NOMO-1 treated with dmso at 0.1 percent for 144 hours (cell line): ENCODE results near the gene TUBB8.
"Not testable (repeated sequence)": the region's sequence is repeated elsewhere in the genome, so short reads cannot be mapped to it uniquely, and the experiment has no call there.

ENCODE experiments used
- DNase-seq: peaks from one replicate; lab custom pipeline; 2025; ENCODE audit not compliant: unreplicated experiment; lab: John Stamatoyannopoulos, UW

The TUBB8 gene

GRCh38 chr10:48996-49395 is at the start of gene TUBB8:
Gene TUBB8 (minus strand): TSS chr10:49296. CDS start chr10:49238, 58 bp downstream.
- DNase-seq, result no peak

GRCh38 chr10:96466-96865 is 47.4 kb upstream of the TUBB8 start:
- no peak for DNase-seq

GRCh38 chr10:95356-96115 is 46.4 kb upstream of the TUBB8 start:
- DNase-seq, result no peak

- DNase-seq, result no peak
These were observed 45.5 kb upstream of the TUBB8 start for GRCh38 chr10:94613-95012.

- no peak for DNase-seq
These were observed 43.8 kb upstream of the TUBB8 start for GRCh38 chr10:92846-93245.

GRCh38 chr10:92153-92552 is 43.1 kb upstream of the TUBB8 start:
- no peak for DNase-seq

GRCh38 chr10:91313-91712 is 42.2 kb upstream of the TUBB8 start:
- no peak for DNase-seq

- no peak for DNase-seq
These were observed 41.1 kb upstream of the TUBB8 start for GRCh38 chr10:90161-90560.

GRCh38 chr10:89248-89647 is 40.2 kb upstream of the TUBB8 start:
- DNase-seq, result no peak

- DNase-seq, result no peak
These were observed 39.2 kb upstream of the TUBB8 start for GRCh38 chr10:88253-88652.

- DNase-seq, result no peak
These were observed 38.3 kb upstream of the TUBB8 start for GRCh38 chr10:87177-88080.

- DNase-seq, result no peak
These were observed 36.9 kb upstream of the TUBB8 start for GRCh38 chr10:86031-86430.

- DNase-seq, result no peak
These were observed 35.9 kb upstream of the TUBB8 start for GRCh38 chr10:85044-85443.

GRCh38 chr10:83930-84530 is 34.9 kb upstream of the TUBB8 start:
- no peak for DNase-seq

GRCh38 chr10:80477-81105 is 31.5 kb upstream of the TUBB8 start:
- DNase-seq, result no peak

GRCh38 chr10:79532-80215 is 30.6 kb upstream of the TUBB8 start:
- no peak for DNase-seq

GRCh38 chr10:78556-78955 is 29.5 kb upstream of the TUBB8 start:
- no peak for DNase-seq

- not testable (repeated sequence) for DNase-seq
These were observed 25.1 kb upstream of the TUBB8 start for GRCh38 chr10:74266-74621.

- DNase-seq, result peak; percentile 18
These were observed 24.6 kb upstream of the TUBB8 start for GRCh38 chr10:73543-74265.

GRCh38 chr10:68156-68555 is 19.1 kb upstream of the TUBB8 start:
- DNase-seq, result not testable (repeated sequence)
